SU-DHL-6 (cell line): ENCODE results near the gene TMEM204.

Source experiments
- EZH2phosphoT487 ChIP-seq: fragments of 200-600 bp; sonication (generic), shearing (Covaris generic); conservative IDR thresholded peaks from 2 replicates; pipeline ENCODE4 v1.6.1; 2018; ENCODE audit warnings: mild to moderate bottlenecking, antibody characterized with exemption, low read length, moderate library complexity, mixed read lengths
- TF ChIP-seq, protein P1 (sequence below): fragments of 200-600 bp; sonication (generic); IDR thresholded peaks from one replicate; pipeline ENCODE4 v1.5.1; 2017; ENCODE audit warnings: antibody characterized with exemption, mild to moderate bottlenecking, low read length, moderate library complexity; ENCODE audit not compliant: insufficient read depth, poor library complexity, severe bottlenecking

DNA sequence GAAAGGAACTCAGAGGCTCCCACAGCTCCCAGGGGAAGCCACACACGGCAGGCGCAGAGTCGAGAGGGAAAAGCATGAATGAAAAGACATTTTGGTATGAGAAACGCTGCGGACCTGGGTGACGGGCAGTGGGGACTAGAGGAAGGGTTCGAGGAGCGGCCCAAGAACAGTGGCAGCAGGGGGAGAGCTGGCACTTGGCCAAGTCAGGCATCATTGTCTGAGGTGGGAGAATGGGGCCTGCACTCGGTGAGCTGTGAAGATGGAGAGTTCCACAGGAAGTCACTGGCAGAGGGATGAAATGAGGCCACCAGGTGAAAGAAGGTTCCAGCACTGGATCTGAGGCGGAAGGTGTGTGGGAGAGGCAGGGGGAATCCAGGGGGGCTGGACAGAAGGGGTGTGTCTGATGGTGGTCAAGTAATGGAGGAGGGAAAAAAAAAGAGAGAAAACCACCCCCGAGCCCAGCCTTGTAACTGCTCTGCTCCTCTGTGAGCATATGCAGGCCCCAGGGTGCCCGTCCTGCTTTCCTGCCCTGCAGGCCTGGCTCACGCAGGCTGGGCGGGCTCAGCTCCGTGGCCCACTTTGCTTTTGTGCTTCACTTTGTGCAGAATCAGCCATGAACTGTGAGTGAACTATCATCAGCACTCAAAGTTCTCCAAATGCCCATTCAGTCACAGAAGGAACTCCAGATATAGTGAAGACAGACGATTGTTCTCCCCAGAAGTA is 31.8 kb downstream of the TMEM204 start:
- TF ChIP-seq, protein P1, sequence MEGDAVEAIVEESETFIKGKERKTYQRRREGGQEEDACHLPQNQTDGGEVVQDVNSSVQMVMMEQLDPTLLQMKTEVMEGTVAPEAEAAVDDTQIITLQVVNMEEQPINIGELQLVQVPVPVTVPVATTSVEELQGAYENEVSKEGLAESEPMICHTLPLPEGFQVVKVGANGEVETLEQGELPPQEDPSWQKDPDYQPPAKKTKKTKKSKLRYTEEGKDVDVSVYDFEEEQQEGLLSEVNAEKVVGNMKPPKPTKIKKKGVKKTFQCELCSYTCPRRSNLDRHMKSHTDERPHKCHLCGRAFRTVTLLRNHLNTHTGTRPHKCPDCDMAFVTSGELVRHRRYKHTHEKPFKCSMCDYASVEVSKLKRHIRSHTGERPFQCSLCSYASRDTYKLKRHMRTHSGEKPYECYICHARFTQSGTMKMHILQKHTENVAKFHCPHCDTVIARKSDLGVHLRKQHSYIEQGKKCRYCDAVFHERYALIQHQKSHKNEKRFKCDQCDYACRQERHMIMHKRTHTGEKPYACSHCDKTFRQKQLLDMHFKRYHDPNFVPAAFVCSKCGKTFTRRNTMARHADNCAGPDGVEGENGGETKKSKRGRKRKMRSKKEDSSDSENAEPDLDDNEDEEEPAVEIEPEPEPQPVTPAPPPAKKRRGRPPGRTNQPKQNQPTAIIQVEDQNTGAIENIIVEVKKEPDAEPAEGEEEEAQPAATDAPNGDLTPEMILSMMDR, result no peak
- no peak for TF ChIP-seq EZH2phosphoT487
